AG09309 (cell line): ENCODE data around the gene RRP8.

ENCODE experiments used
- DNase-seq: peaks from one replicate; pipeline ENCODE4 v3.0.0-alpha.2; 2010; ENCODE audit warnings: low read depth
- H3K4me3 ChIP-seq: 2 replicates; pipeline ENCODE4 v1.5.1; 2011; ENCODE audit warnings: mild to moderate bottlenecking, low read depth, low read length, moderate library complexity; ENCODE audit not compliant: control insufficient read depth
- CTCF ChIP-seq: IDR thresholded peaks from 2 replicates; pipeline ENCODE4 v1.5.1; 2011; ENCODE audit warnings: mild to moderate bottlenecking, low read depth, low read length, inconsistent platforms; ENCODE audit not compliant: insufficient read depth, control insufficient read depth; ENCODE audit errors: missing control alignments

The RRP8 gene

GRCh38 chr11:6627762-6628241, 24.4 kb upstream of the RRP8 start:
- no peak for TF ChIP-seq CTCF
- DNase-seq, result no peak
- no peak overlapping the region for H3K4me3 ChIP-seq

GRCh38 chr11:6626971-6627761, 23.8 kb upstream of the RRP8 start:
- TF ChIP-seq CTCF, result no peak
- H3K4me3 ChIP-seq, result no peak overlapping the region
- DNase-seq, result no peak

- no peak for TF ChIP-seq CTCF
- no peak for DNase-seq
Observed at GRCh38 chr11:6625832-6626420, 22.5 kb upstream of the RRP8 start.

GRCh38 chr11:6625156-6625831, 21.9 kb upstream of the RRP8 start:
- H3K4me3 ChIP-seq, result no peak overlapping the region
- no peak for TF ChIP-seq CTCF
- no peak for DNase-seq

More at GRCh38 chr11:6625832-6626420, 22.5 kb upstream of the RRP8 start:
- no peak overlapping the region for H3K4me3 ChIP-seq

- no peak for DNase-seq
- H3K4me3 ChIP-seq, result no peak overlapping the region
- TF ChIP-seq CTCF, result no peak
Observed at GRCh38 chr11:6623391-6624363, 20.3 kb upstream of the RRP8 start.
